Upper lobe of left lung (tissue), 4 donors: ENCODE data around the gene APMAP.

ENCODE experiments used
- EP300 ChIP-seq, 4 donors: sonication (generic); formaldehyde crosslinking; IDR thresholded peaks; one replicate each; pipeline ENCODE4 v1.5.1; 2017; ENCODE audit warnings: antibody characterized with exemption in 4 of 4, control low read depth in 2 of 4
- POLR2AphosphoS5 ChIP-seq, 2 donors: sonication (generic); formaldehyde crosslinking; IDR thresholded peaks; one replicate each; pipeline ENCODE4 v1.5.1; 2017; ENCODE audit warnings: antibody characterized with exemption in 2 of 2
- TF ChIP-seq, protein P1 (sequence below), 6 experiments: fragments of 450-650 bp in 4 of 6; fragments of 200-600 bp in 2 of 6; sonication (generic) in 2 of 6; IDR thresholded peaks; one replicate each; pipeline ENCODE4 v1.5.1; 2016 to 2019; ENCODE audit warnings: antibody characterized with exemption in 6 of 6

DNA sequence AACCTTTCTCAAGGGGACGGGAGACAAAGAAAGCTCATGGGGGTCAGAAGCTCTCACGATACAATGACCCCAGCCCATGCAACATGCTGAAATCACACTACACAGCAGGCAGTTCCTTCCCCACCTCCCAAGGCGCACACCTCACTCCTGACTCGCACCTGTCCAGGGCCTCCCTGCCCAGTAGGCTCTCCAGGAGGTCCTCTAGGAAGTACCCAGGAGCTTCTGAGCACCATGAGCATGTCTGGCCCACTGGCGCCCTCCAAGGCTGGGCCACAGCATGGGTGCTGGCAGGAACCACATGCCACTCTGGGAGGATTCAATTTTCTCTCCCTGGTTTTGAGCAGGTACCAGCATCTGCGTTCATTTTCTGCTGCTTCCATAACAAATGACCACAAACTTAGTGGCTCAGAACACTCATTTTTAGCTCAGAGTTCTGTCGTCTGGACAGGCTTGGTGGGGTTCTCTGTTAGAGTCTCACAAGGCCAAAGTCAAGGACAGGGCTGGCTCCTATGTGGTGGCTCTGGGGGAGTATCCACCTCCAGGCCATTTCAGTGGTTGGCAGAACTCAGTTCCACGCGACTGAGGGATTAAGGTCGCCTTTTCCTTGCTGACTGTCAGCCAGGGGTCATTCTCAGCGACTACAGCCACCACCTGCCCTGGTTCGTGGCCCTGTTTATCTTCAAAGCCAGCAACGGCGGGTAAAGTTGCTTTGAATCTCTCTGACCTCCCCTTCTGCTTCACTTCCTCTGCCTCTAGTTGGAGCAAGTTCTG lies 32.7 kb upstream of the APMAP start:
- TF ChIP-seq, protein P1, sequence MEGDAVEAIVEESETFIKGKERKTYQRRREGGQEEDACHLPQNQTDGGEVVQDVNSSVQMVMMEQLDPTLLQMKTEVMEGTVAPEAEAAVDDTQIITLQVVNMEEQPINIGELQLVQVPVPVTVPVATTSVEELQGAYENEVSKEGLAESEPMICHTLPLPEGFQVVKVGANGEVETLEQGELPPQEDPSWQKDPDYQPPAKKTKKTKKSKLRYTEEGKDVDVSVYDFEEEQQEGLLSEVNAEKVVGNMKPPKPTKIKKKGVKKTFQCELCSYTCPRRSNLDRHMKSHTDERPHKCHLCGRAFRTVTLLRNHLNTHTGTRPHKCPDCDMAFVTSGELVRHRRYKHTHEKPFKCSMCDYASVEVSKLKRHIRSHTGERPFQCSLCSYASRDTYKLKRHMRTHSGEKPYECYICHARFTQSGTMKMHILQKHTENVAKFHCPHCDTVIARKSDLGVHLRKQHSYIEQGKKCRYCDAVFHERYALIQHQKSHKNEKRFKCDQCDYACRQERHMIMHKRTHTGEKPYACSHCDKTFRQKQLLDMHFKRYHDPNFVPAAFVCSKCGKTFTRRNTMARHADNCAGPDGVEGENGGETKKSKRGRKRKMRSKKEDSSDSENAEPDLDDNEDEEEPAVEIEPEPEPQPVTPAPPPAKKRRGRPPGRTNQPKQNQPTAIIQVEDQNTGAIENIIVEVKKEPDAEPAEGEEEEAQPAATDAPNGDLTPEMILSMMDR (IDR thresholded peaks at IDR 0.05) = no peak
- TF ChIP-seq EP300 (IDR thresholded peaks at IDR 0.05) (no peak), POLR2AphosphoS5 (IDR thresholded peaks at IDR 0.05) (no peak)
